Lower leg skin (tissue), 4 donors: ENCODE data around the gene HCAR3. TPM values are rescaled to one million over a fixed set of nuclear protein-coding genes. Genes with fewer than 3 reads are reported as not detected.
"Not testable (repeated sequence)": the region's sequence is repeated elsewhere in the genome, so short reads cannot be mapped to it uniquely, and the experiment has no call there.

Experiments used
- DNase-seq, 2 donors: peaks; one replicate each; pipeline ENCODE4 v3.0.0-alpha.2; 2019; ENCODE audit warnings: low spot score in 2 of 2
- H3K4me3 ChIP-seq: fragments of 200-600 bp; sonication (generic); 2 replicates; pipeline ENCODE4 v1.5.1; 2017; ENCODE audit warnings: mild to moderate bottlenecking, low read depth; ENCODE audit not compliant: poor library complexity, severe bottlenecking
- POLR2A ChIP-seq, 2 donors: fragments of 450-650 bp; IDR thresholded peaks; one replicate each; pipeline ENCODE4 v1.6.1; 2016 to 2017; ENCODE audit warnings: antibody characterized with exemption in 2 of 2, mild to moderate bottlenecking in 1 of 2, moderate library complexity in 1 of 2
- WGBS, 2 donors: methylation state at CpG; one replicate each; pipeline ENCODE4 v1.1.5; 2018; 5-methylcytosine and 5-hydroxymethylcytosine counted together
- intact Hi-C: fragments of 100-400 bp; cut with DNase I; formaldehyde crosslinking; loops from one replicate; pipeline ENCODE4 v1.15.0; 2023; ENCODE audit warnings: low total_unique reads
- total RNA-seq, 4 donors: library from RNA; depleted of rRNA; stranded (reverse); fragments of >200 nt; gene quantifications; one replicate each; pipeline ENCODE4 v1.1.0, GENCODE V29; 2016
- TF ChIP-seq, protein P1 (sequence below), 3 donors: fragments of 450-650 bp; IDR thresholded peaks; one replicate each; pipeline ENCODE4 v1.5.1; 2016; ENCODE audit warnings: antibody characterized with exemption in 3 of 3, mild to moderate bottlenecking in 3 of 3, moderate library complexity in 2 of 3

Gene HCAR3
- total RNA-seq, 4 donors from 2014 or later, result 3.5 to 15.6 (median 10.2) TPM

DNA sequence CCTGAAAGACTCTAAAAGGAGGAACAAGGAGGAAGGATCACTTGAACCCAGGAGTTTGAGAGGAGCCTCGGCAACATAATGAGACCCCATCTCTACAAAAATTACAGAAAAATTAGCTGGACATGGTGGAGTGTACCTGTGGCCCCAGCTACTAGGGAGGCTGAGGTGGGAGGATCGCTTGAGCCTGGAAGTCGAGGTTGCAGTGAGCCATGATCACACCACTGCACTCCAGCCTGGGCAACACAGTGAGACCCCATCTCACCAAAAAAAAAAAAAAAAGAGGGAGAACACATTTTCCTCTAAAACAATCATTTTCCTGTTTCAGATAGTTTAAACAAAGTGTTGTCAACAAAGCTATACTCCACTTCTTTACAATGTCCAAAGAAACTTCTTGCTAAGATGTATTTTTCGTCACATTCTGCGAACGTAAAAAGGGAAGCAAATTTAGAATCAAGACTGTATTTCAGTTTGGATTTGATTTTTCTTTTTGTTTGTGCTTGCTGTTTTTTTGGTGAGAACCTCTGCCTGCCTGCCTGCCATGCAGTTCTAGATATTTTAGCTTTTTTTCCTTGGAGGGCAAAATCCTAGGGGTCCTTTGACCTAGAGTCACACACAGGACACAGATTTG, 9.0 kb upstream of the HCAR3 start:
- intact Hi-C loops, result no loop called here
- no peak overlapping the region for H3K4me3 ChIP-seq
- 67 to 76% methylated on average over 6 of the region's 6 CpGs for WGBS, 2 donors
- DNase-seq, result no peak
- TF ChIP-seq, protein P1, sequence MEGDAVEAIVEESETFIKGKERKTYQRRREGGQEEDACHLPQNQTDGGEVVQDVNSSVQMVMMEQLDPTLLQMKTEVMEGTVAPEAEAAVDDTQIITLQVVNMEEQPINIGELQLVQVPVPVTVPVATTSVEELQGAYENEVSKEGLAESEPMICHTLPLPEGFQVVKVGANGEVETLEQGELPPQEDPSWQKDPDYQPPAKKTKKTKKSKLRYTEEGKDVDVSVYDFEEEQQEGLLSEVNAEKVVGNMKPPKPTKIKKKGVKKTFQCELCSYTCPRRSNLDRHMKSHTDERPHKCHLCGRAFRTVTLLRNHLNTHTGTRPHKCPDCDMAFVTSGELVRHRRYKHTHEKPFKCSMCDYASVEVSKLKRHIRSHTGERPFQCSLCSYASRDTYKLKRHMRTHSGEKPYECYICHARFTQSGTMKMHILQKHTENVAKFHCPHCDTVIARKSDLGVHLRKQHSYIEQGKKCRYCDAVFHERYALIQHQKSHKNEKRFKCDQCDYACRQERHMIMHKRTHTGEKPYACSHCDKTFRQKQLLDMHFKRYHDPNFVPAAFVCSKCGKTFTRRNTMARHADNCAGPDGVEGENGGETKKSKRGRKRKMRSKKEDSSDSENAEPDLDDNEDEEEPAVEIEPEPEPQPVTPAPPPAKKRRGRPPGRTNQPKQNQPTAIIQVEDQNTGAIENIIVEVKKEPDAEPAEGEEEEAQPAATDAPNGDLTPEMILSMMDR (IDR thresholded peaks at IDR 0.05), result no peak
- no peak for TF ChIP-seq POLR2A (IDR thresholded peaks at IDR 0.05)

DNA sequence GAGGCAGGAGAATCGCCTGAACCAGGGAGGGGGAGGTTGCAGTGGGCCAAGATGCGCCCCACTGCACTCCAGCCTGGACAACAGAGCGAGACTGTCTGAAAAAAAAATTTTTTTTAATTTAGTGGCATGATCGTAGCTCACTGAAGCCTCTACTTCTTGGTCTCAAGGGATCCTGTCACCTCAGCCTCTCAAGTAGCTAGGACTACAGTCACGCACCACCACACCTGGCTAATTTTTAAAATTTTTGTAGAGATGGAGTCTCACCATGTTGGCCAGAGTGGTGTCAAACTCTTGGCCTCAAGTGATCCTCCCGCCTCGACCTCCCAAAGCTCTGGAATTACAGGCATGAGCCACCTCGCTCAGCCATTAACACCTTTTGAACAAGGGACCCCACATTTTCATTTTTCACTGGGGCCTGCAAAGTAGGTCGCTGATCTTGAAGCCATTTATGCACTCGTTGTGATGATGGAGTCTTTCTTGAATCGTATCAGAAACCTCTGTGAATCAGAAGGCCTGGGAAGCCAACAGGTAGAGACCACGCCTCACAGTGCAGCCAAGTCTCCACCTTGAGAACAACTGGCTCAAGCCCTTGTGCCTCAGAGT, 8.1 kb upstream of the HCAR3 start:
- no peak for DNase-seq
- WGBS, 2 donors, result 80 to 85% methylated on average over 12 of the region's 12 CpGs
- no peak overlapping the region for H3K4me3 ChIP-seq
- intact Hi-C loops, result no loop called here
- TF ChIP-seq, protein P1 (IDR thresholded peaks at IDR 0.05), result no peak
- no peak for TF ChIP-seq POLR2A (IDR thresholded peaks at IDR 0.05)

DNA sequence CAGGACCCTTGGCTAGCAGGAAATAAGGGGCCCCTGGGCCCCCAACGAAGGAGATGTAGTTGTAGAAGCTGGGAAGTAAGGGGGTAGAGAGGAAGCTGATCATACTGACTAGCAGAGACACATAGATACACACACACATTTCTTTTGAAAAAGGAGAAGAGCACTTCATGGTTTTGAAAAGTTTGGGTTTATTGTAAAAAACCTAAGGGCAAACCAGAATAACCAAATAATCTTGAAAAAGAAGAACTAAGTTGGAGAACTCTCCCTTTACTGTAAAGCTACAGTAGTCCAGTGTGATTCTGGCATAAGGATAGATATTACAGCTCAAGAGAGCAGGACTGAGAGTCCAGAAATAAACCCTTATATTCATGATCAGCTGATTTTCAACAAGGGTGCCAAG, 5.8 kb upstream of the HCAR3 start:
- TF ChIP-seq, protein P1 (IDR thresholded peaks at IDR 0.05), result no peak
- no peak for TF ChIP-seq POLR2A (IDR thresholded peaks at IDR 0.05)
- WGBS, 2 donors, result 52 to 59% methylated on average over 1 of the region's 1 CpG
- no peak for DNase-seq
- intact Hi-C loops, result no loop called here
- H3K4me3 ChIP-seq, result no peak overlapping the region

DNA sequence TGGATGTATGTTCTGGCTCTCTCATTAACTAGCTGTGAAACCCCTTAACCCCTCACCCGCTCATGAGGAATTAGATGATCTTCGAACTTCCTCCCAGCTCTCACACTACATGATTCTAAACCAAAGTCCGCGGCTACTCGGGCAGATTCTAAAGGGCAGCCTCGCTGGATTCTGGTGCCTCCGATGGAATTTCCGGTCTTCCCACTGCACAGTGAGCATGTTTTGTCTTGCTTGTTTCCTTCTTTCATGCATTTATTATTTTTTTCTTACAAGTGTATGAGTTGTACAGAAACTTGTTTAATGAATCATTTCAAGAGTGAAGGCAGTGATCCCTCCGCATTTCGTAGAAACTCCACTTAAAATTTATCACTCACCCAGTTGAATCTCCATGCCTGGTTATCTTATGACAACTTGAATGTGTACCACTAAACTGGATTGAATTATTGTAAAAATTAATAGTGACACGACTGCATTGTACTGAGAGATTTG, 4.5 kb upstream of the HCAR3 start:
- DNase-seq, result no peak
- intact Hi-C loops, result no loop called here
- no peak overlapping the region for H3K4me3 ChIP-seq
- TF ChIP-seq, protein P1 (IDR thresholded peaks at IDR 0.05), result no peak
- no peak for TF ChIP-seq POLR2A (IDR thresholded peaks at IDR 0.05)
- 43 to 60% methylated on average over 11 of the region's 11 CpGs for WGBS, 2 donors

DNA sequence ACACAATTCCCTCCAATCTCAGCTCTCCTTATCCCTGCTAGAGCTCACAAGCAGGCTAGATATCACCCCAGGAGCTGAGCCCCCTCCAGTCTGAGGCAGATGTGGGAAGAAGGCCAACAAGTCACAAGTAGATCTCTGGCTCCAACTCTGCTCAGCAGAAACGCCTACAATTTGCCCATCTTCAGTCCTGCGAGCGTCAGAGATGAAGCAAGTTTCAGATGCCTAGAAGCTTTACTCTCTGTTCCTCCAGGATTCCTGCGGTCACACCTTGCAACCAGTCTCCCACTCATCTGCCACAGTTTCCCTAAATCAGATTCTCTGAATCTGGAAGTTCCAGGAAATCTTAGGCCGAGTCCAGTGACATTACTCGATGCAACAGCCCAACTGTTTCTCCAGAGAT, 1.4 kb downstream of the HCAR3 start:
- DNase-seq, result peak in 1 of 2 donors; percentile 50
- intact Hi-C loops, H3K4me3 ChIP-seq: not testable (repeated sequence)
- WGBS, 2 donors, result 41 to 52% methylated on average over 6 of the region's 6 CpGs

DNA sequence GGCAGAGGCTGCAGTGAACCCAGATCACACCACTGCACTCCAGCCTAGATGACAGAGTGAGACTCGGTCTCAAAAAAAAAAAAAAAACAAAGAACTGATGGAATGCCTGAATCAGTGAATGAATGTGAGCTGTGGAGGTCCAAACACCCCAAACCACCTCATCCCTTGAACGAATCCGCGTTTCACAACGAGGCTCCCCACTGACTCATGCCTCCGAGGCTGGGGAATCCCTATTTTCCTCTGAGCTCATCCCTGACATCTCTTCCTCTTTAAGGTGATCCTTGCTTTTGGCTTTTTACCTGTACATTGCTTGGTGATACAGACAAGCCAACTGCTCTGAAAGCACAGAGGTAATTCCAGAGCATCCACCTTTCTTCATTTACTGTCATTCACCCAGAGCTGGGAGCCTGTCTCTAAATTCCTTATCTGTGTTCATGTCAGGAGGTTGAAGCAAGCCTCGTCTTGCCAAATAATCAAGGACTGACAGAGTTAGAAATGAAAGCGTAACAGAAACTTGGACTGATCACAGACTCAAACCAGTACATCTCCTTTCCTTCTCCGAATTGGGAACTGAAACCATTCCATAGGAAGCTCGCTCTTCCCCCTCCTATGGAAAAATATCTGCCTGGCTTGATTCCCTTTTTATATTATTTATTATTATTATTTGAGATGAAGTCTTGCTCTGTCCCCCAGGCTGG, 3.0 kb downstream of the HCAR3 start:
- intact Hi-C loops, DNase-seq, H3K4me3 ChIP-seq: not testable (repeated sequence)
- 32 to 34% methylated on average over 3 to 4 of the region's 10 CpGs for WGBS, 2 donors

DNA sequence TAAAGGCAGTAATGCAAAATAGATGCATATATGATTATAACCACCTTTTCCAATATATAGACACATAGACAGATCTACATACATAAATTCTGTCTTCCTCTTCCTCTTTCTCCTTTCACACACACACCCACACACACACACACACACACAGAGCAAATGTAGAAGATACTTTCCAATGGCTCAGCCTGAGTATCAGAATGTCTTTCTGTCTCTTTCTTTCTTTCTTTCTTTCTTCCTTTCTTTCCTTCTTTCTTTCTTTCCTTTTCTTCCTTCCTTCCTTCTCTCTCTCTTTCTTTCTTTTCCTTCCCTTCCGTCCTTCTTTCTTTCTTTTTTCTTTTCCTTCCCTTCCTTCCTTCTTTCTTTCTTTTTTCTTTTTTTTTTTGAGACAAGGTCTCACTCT, 5.3 kb downstream of the HCAR3 start:
- intact Hi-C loops, H3K4me3 ChIP-seq, DNase-seq: not testable (repeated sequence)
- 88 to 89% methylated on average over 1 of the region's 1 CpG for WGBS, 2 donors

DNA sequence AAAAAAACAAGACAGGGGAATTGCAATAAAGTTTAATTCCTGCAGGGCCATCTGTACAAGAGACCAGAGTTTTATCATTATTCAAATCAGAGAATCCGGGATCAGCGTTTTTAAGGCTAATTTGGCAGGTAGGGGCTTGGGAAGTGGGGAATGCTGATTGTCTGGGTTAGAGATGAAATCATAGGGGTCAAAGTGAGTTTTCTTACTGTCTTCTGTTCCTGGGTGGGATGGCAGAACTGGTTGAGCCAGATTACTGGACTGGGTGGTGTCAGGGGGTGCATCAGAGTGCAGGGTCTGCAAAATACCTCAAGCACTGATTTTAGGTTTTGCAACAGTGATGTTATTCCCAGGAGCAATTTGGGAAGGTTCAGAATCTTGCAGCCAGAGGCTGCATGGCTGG, 6.3 kb downstream of the HCAR3 start:
- WGBS, 2 donors, result 51 to 52% methylated on average over 2 of the region's 2 CpGs
- H3K4me3 ChIP-seq, DNase-seq, intact Hi-C loops: not testable (repeated sequence)

DNA sequence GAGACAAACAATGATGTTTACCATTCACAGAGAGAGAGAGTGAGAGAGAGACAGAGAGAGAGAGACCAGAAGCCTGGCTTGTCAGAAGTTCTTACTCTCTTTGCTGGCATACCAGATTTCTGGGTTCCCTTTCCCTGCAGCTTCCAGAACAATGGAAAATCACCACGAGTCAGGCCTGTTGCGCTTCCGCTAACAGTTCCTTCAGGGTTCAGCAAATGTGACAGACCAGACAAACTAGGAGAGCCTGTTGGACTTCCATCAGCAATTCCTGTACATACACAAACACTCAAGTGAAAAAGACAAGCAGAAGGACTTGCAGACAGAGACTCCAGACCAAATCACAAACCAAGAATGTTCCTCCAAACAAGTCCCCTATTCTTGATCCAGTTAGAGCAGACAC, 7.3 kb downstream of the HCAR3 start:
- DNase-seq, H3K4me3 ChIP-seq, intact Hi-C loops: not testable (repeated sequence)
- WGBS, 2 donors, result no CpG with 5 or more reads among the region's 3 CpGs

DNA sequence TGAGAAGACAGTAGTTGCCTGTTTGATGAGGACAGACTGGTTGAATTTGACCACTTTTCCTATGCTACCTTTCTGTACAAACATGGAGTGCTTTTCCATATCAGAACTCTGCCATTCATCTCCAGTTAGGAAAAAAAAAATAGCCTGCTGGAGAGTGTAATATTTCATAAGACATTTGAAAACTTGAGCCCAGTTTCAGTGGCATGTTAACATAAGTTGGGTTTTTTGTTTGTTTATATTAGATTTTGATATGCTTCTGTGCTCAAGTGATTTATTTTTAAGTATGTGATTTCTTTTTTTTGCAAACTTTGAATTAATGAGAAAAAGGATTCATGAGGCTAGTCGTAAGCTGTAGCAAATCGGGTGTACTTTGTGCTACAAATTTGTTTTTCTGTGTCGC, 12.8 kb downstream of the HCAR3 start:
- H3K4me3 ChIP-seq, DNase-seq, intact Hi-C loops: not testable (repeated sequence)
- WGBS, 2 donors, result 84 to 92% methylated on average over 3 of the region's 3 CpGs
